HG02852 (cell line): ENCODE data around the gene OTUD7B.
"Not testable (repeated sequence)": the region's sequence is repeated elsewhere in the genome, so short reads cannot be mapped to it uniquely, and the experiment has no call there.

ENCODE experiments used
- ATAC-seq: cut with Tn5 transposase; IDR thresholded peaks from one replicate; pipeline ENCODE4 v1.9.1; 2021; ENCODE audit warnings: mild to moderate bottlenecking, moderate library complexity; ENCODE audit not compliant: unreplicated experiment

The OTUD7B gene

GRCh38 chr1:150010393-150011115 lies at the start of gene OTUD7B:
OTUD7B (minus strand) TSS chr1:150010726; CDS start chr1:149977510, 33,216 bp downstream.
- peak; percentile 61 for ATAC-seq

GRCh38 chr1:150060260-150060659 lies 49.7 kb upstream of the OTUD7B start:
- ATAC-seq = no peak

- no peak for ATAC-seq
Observed at GRCh38 chr1:150056407-150056806, 45.9 kb upstream of the OTUD7B start.

- ATAC-seq = not testable (repeated sequence)
Observed at GRCh38 chr1:150055507-150055906, 45.0 kb upstream of the OTUD7B start.

- no peak for ATAC-seq
Observed at GRCh38 chr1:150053926-150054325, 43.4 kb upstream of the OTUD7B start.

- not testable (repeated sequence) for ATAC-seq
Observed at GRCh38 chr1:150051905-150052412, 41.4 kb upstream of the OTUD7B start.

GRCh38 chr1:150051089-150051373 lies 40.5 kb upstream of the OTUD7B start:
- ATAC-seq = no peak

- ATAC-seq = no peak
Observed at GRCh38 chr1:150049926-150050325, 39.4 kb upstream of the OTUD7B start.

- ATAC-seq = no peak
Observed at GRCh38 chr1:150034336-150034735, 23.8 kb upstream of the OTUD7B start.

- ATAC-seq = no peak
Observed at GRCh38 chr1:150028322-150028721, 17.8 kb upstream of the OTUD7B start.

- ATAC-seq = no peak
Observed at GRCh38 chr1:150024156-150024555, 13.6 kb upstream of the OTUD7B start.

GRCh38 chr1:150022357-150022756 lies 11.8 kb upstream of the OTUD7B start:
- no peak for ATAC-seq

GRCh38 chr1:150021191-150021694 lies 10.7 kb upstream of the OTUD7B start:
- ATAC-seq = no peak

- no peak for ATAC-seq
Observed at GRCh38 chr1:150020711-150021110, 10.2 kb upstream of the OTUD7B start.

GRCh38 chr1:150018165-150018564 lies 7.6 kb upstream of the OTUD7B start:
- no peak for ATAC-seq

- no peak for ATAC-seq
Observed at GRCh38 chr1:150017206-150017750, 6.8 kb upstream of the OTUD7B start.

- no peak for ATAC-seq
Observed at GRCh38 chr1:150015651-150016131, 5.2 kb upstream of the OTUD7B start.

GRCh38 chr1:150012611-150013010 lies 2.1 kb upstream of the OTUD7B start:
- no peak for ATAC-seq

- peak; percentile 27 for ATAC-seq
Observed at GRCh38 chr1:150009604-150010392, 728 bp downstream of the OTUD7B start.

- ATAC-seq = no peak
Observed at GRCh38 chr1:150008699-150009098, 1.8 kb downstream of the OTUD7B start.

GRCh38 chr1:150006881-150007421 lies 3.6 kb downstream of the OTUD7B start:
- no peak for ATAC-seq
